Pancreas (tissue), 10 donors: Measurements from ENCODE around the gene SLC35G1. TPM values are rescaled to one million over a fixed set of nuclear protein-coding genes. Genes with fewer than 3 reads are reported as not detected.

Source experiments
- ATAC-seq, 4 donors: fragments of 200-7000 bp; cut with Tn5 transposase; one replicate each; pipeline versions ENCODE4 v1.8.0 to v1.9.1; 2020; ENCODE audit warnings: mild to moderate bottlenecking in 4 of 4, moderate library complexity in 4 of 4
- DNase-seq, 6 donors: peaks; one replicate each; pipeline ENCODE4 v3.0.0-alpha.2; 2020
- FAIRE-seq: peaks from 2 replicates; lab custom pipeline; 2012; peaks lifted over from hg19 to GRCh38; lab: Jason Lieb, UNC
- H3K27ac ChIP-seq, 4 donors: fragments of 200-600 bp; sonication (generic); 1 replicate in 3 of 4; 2 replicates in 1 of 4; pipeline versions ENCODE4 v1.5.0 to v1.8.0; 2020
- H3K27me3 ChIP-seq, 4 donors: fragments of 200-600 bp; one replicate each; pipeline ENCODE4 v1.8.0; 2021
- H3K36me3 ChIP-seq, 3 donors: fragments of 200-600 bp; sonication (generic) in 1 of 3; one replicate each; pipeline versions ENCODE4 v1.5.0 to v1.8.0; 2020 to 2021
- H3K4me1 ChIP-seq, 3 donors: fragments of 200-600 bp; one replicate each; pipeline ENCODE4 v1.8.0; 2021
- H3K4me3 ChIP-seq, 4 donors: fragments of 200-600 bp; sonication (generic) in 2 of 4; one replicate each; pipeline versions ENCODE4 v1.5.0 to v1.8.0; 2020 to 2021
- H3K9me3 ChIP-seq, 4 donors: fragments of 200-600 bp; one replicate each; pipeline ENCODE4 v1.8.0; 2021
- CTCF ChIP-seq, 4 donors: fragments of 200-600 bp; sonication (generic) in 3 of 4; IDR thresholded peaks; one replicate each; pipeline versions ENCODE4 v1.5.0 to v1.8.0; 2021; ENCODE audit warnings: antibody characterized with exemption in 4 of 4
- WGBS, 2 donors: extraction: QIAGEN DNeasy Blood & Tissue Kit; methylation state at CpG; one replicate each; pipeline ENCODE4 v1.1.7; 2013; 5-methylcytosine and 5-hydroxymethylcytosine counted together
- intact Hi-C, 3 donors: fragments of 100-400 bp; cut with DNase I; formaldehyde crosslinking; loops; one replicate each; pipeline versions ENCODE4 v1.11.1 to v1.14.2; 2022
- polyA plus RNA-seq, 2 donors: library from polyadenylated mRNA; stranded (reverse); fragments of 200-250 nt; gene quantifications; one replicate each; pipeline ENCODE4 v1.2.3, GENCODE V29; 2013
- total RNA-seq, 6 donors: library from RNA; stranded (reverse); fragmentation: NEBNext Ultra II Directional in 4 of 6; extraction: Animal tissue kit (Norgen Biotek cat#: 25700) in 4 of 6; gene quantifications; one replicate each; pipeline versions ENCODE4 v1.2.1 to v1.2.4, GENCODE V29; 2021 to 2023
- donor health status: healthy with polysubstance abuse.
- donor health status: DM: no; HTN: no; CAD: no; lungs with moderate emphysema.
- donor health status: DM: no; HTN: no; CAD: no.
- donor health status: control.
- donor health status: control.
- donor health status: Bipolar disorder and iron deficiency.
- donor health status: DM: yes; HTN: yes; CAD: no.
- donor health status: DM: no; HTN: no; CAD: no.
- donor health status: DM: no; HTN: no; CAD: no.
- donor health status: DM: yes; HTN: yes; CAD: no.

Gene SLC35G1
- total RNA-seq (10 to 100 TPM in 1 of 6 donors, 1 to 10 TPM in 5; 2.9 to 11.0 (median 5.0) TPM), polyA plus RNA-seq (1 to 10 TPM; 1.4 to 3.8 TPM)

DNA sequence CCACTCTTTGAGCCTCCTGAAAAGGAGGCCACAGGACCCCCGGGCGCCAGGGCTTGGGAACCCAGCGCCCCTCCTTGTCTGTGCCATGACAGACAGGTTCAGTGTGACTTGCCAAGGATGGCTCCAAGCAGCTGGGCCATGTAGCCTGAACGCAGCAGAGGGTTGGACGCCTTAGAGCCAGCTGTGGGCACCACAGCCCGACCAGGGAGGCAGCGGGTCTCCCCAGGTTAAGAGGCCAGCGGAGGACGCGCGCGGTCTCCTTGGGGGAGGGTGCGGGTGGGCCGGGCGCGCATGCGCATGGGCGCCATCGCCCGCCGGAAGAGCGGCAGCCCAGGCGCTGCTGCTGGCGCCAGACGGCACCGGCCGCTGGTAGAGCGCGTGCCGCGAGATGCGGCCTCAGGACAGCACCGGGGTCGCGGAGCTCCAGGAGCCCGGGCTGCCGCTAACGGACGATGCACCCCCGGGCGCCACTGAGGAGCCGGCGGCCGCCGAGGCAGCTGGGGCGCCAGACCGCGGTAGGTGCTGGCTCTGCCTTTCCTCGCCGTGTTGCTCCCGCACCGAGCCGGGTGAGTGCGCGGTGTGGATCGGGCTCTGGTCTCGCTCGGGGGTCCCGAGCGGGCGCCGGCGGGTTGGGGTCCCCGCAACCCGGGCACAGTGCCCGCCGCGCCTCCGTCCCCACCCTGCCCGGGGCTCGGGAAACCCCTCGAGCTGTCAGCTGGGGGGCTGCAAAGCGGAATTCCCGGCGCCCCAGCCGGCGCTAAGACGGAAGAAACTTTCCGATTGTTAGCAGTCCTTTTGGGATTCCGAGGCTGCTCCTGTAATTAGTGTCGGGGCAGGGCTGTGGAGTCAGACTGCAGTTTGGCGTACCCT lies at the start of gene SLC35G1:
Gene SLC35G1 (plus strand): TSS at position 333 of the 870 bp plus-strand sequence. CDS start 56 bp downstream, at position 389.
- H3K36me3 ChIP-seq = no peaks in the 10 kb centered on the region
- H3K9me3 ChIP-seq = no peaks in the 10 kb centered on the region
- peak within 1 kb of the TSS in 2 of 4 donors; percentile 19 to 25 for H3K27ac ChIP-seq
- peak; percentile 66 to 92 (median 80) for DNase-seq
- no peak for TF ChIP-seq CTCF (IDR thresholded peaks at IDR 0.05)
- H3K4me1 ChIP-seq = peaks cover 0 to 4% (median 3%) of the 10 kb centered on the region in 3 donors
- 0 to 1% methylated on average over 54 to 82 of the region's 82 CpGs for WGBS, 2 donors
- intact Hi-C loops = no loop called here
- H3K4me3 ChIP-seq = peak within 1 kb of the TSS; percentile 81 to 99 (median 98)
- H3K27me3 ChIP-seq = no peaks in the 10 kb centered on the region
- FAIRE-seq = no peak
- peak; percentile 97 to 98 (median 98) for ATAC-seq

- ATAC-seq (no peak), DNase-seq (peak in 1 of 6 donors; percentile 57), FAIRE-seq (no peak)
- H3K4me3 ChIP-seq = no peak overlapping the region
- H3K9me3 ChIP-seq = no peaks in the 10 kb centered on the region
- no peak for TF ChIP-seq CTCF (IDR thresholded peaks at IDR 0.05)
- no peaks in the 10 kb centered on the region for H3K4me1 ChIP-seq
- H3K36me3 ChIP-seq = no peaks in the 10 kb centered on the region
- WGBS, 2 donors = 94% methylated on average over 29 to 30 of the region's 30 CpGs
- intact Hi-C loops = no loop called here
- no peak overlapping the region for H3K27ac ChIP-seq
- no peaks in the 10 kb centered on the region for H3K27me3 ChIP-seq
Measured at GRCh38 chr10:93844979-93845626, 48.7 kb upstream of the SLC35G1 start.

DNA sequence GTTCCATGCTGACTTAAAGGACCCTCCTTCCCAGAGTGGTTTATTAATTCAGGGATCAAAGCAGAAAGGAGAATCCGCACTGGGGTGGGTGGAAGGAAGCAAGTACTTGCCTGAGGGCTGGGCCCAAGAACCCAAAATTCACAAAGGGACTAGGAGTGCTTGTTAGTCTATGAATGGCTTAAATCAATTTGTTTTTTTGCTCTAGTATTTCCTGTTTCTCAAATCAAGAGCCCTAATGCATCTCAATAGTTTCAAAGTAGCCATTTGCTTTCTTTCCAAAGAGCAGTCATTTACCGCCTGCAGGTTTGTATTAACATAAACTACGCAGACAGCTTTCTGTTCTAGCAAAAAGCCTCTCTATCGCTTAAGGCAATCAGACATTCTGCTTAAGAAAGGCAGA lies 44.2 kb upstream of the SLC35G1 start:
- ATAC-seq = no peak
- no peak for TF ChIP-seq CTCF (IDR thresholded peaks at IDR 0.05)
- 85 to 89% methylated on average over 4 of the region's 4 CpGs for WGBS, 2 donors
- Histone ChIP-seq H3K4me3 (no peak overlapping the region), H3K27me3 (no peaks in the 10 kb centered on the region), H3K36me3 (no peaks in the 10 kb centered on the region), H3K9me3 (no peaks in the 10 kb centered on the region), H3K4me1 (peaks cover 0 to 2% (median 2%) of the 10 kb centered on the region in 3 donors), H3K27ac (no peak overlapping the region)
- no peak for FAIRE-seq
- DNase-seq = no peak
- intact Hi-C loops = no loop called here

- Histone ChIP-seq H3K9me3 (no peaks in the 10 kb centered on the region), H3K4me1 (peaks cover 3 to 9% (median 4%) of the 10 kb centered on the region in 3 donors), H3K36me3 (no peaks in the 10 kb centered on the region), H3K27me3 (no peaks in the 10 kb centered on the region), H3K27ac (no peak overlapping the region), H3K4me3 (no peak overlapping the region)
- no peak for DNase-seq
- no peak for TF ChIP-seq CTCF (IDR thresholded peaks at IDR 0.05)
- no peak for ATAC-seq
- intact Hi-C loops = no loop called here
- no peak for FAIRE-seq
- WGBS, 2 donors = 74% methylated on average over 10 of the region's 10 CpGs
Measured at GRCh38 chr10:93850031-93851015, 43.5 kb upstream of the SLC35G1 start.
